Endothelial cell of umbilical vein (primary cell): Measurements from ENCODE around the gene CERS6. TPM values are rescaled to one million over a fixed set of nuclear protein-coding genes. Genes with fewer than 3 reads are reported as not detected.

ENCODE experiments used
- BruUV-seq: library from RNA; stranded (reverse); fragments of 400-500 nt; replicated peaks from 2 replicates; lab custom pipeline; 2021; lab: Mats Ljungman, UMichigan
- CTCF ChIA-PET: fragments of 300-600, 350-600 bp; sonication (Branson Sonifier 250); formaldehyde crosslinking; loops from one replicate; lab custom pipeline; 2021; ENCODE audit warnings: antibody characterized with exemption, inconsistent platforms; lab: Charles Lee
- POLR2A ChIA-PET: fragments of 300-600, 350-600 bp; sonication (Branson Sonifier 250); formaldehyde crosslinking; loops from one replicate; lab custom pipeline; 2021; ENCODE audit warnings: antibody characterized with exemption, inconsistent platforms; lab: Charles Lee
- DNase-seq: peaks from one replicate; pipeline ENCODE4 v3.0.0-alpha.2; 2011; ENCODE audit warnings: low read depth, low spot score
- FAIRE-seq: peaks from 2 replicates; lab custom pipeline; 2011; peaks lifted over from hg19 to GRCh38; lab: Jason Lieb, UNC
- H2AFZ ChIP-seq: 2 replicates; pipeline ENCODE4 v1.6.0; 2012; ENCODE audit warnings: low read depth, low read length, control low read depth, inconsistent platforms
- H3K27ac ChIP-seq: 2 replicates; pipeline ENCODE4 v1.5.1; 2011; ENCODE audit warnings: low read depth, mild to moderate bottlenecking, control low read depth, low read length, moderate library complexity; ENCODE audit not compliant: insufficient read depth
- H3K27me3 ChIP-seq, 2 experiments: 2 replicates each; pipeline versions ENCODE4 v1.6.0 to v1.6.1; 2011; ENCODE audit warnings: low read length in 2 of 2, mixed read lengths in 1 of 2; ENCODE audit not compliant: control insufficient read depth in 2 of 2, insufficient read depth in 2 of 2
- H3K36me3 ChIP-seq, 2 experiments: 2 replicates in 1 of 2; 3 replicates in 1 of 2; pipeline ENCODE4 v1.5.1; 2011; ENCODE audit warnings: low read length in 2 of 2, mild to moderate bottlenecking in 1 of 2, moderate library complexity in 1 of 2; ENCODE audit not compliant: control insufficient read depth in 2 of 2, insufficient read depth in 2 of 2; ENCODE audit errors: extremely low read depth in 1 of 2
- H3K4me1 ChIP-seq: 3 replicates; pipeline ENCODE4 v1.5.1; 2011; ENCODE audit warnings: mild to moderate bottlenecking, low read length; ENCODE audit not compliant: control insufficient read depth, insufficient read depth; ENCODE audit errors: extremely low read depth
- H3K4me2 ChIP-seq: 2 replicates; pipeline ENCODE4 v1.6.1; 2011; ENCODE audit warnings: low read length, control low read depth, mixed read lengths; ENCODE audit not compliant: insufficient read depth
- H3K4me3 ChIP-seq, 3 experiments: fragments of 200-600 bp in 1 of 3; sonication (generic), shearing (Covaris generic) in 1 of 3; replicated peaks in 1 of 3; 2 replicates each; pipeline ENCODE4 v1.5.1; 2011 to 2016; ENCODE audit warnings: control low read depth in 3 of 3, low read length in 3 of 3, mild to moderate bottlenecking in 2 of 3, inconsistent platforms in 1 of 3, low read depth in 1 of 3, moderate library complexity in 1 of 3; ENCODE audit not compliant: insufficient read depth in 1 of 3
- H3K79me2 ChIP-seq: 2 replicates; pipeline ENCODE4 v1.6.0; 2012; ENCODE audit warnings: low read length, inconsistent platforms; ENCODE audit not compliant: control insufficient read depth, insufficient read depth
- H3K9ac ChIP-seq: replicated peaks from 2 replicates; pipeline ENCODE3; 2011; ENCODE audit warnings: low read length, control low read depth; ENCODE audit not compliant: insufficient read depth; ENCODE audit errors: extremely low read depth
- H3K9me1 ChIP-seq: replicated peaks from 3 replicates; pipeline ENCODE4 v1.6.0; 2011; ENCODE audit warnings: mild to moderate bottlenecking, low read length; ENCODE audit not compliant: control insufficient read depth, insufficient read depth; ENCODE audit errors: extremely low read depth
- H3K9me3 ChIP-seq: replicated peaks from 2 replicates; pipeline ENCODE4 v1.5.1; 2012; ENCODE audit warnings: low read length, inconsistent platforms; ENCODE audit not compliant: control insufficient read depth, insufficient read depth
- H4K20me1 ChIP-seq: replicated peaks from 2 replicates; pipeline ENCODE3; 2011; ENCODE audit warnings: mild to moderate bottlenecking, low read length; ENCODE audit not compliant: control insufficient read depth, insufficient read depth; ENCODE audit errors: extremely low read depth
- EZH2 ChIP-seq: IDR thresholded peaks from 2 replicates; pipeline ENCODE4 v1.6.1; 2012; ENCODE audit warnings: borderline replicate concordance, low read depth, mild to moderate bottlenecking, moderate library complexity, low read length, inconsistent platforms; ENCODE audit not compliant: severe bottlenecking
- FOS ChIP-seq: IDR thresholded peaks from 2 replicates; pipeline ENCODE4 v1.6.1; 2011; ENCODE audit warnings: mild to moderate bottlenecking, low read length, moderate library complexity, borderline replicate concordance; ENCODE audit not compliant: insufficient read depth
- GATA2 ChIP-seq: IDR thresholded peaks from 2 replicates; pipeline ENCODE4 v1.7.0; 2011; ENCODE audit warnings: low read depth, mild to moderate bottlenecking, moderate library complexity, mixed read lengths, low read length; ENCODE audit not compliant: insufficient read length, insufficient read depth
- JUN ChIP-seq: IDR thresholded peaks from 2 replicates; pipeline ENCODE4 v1.6.1; 2011; ENCODE audit warnings: borderline replicate concordance, low read depth; ENCODE audit not compliant: insufficient read length, insufficient read depth
- MYC ChIP-seq: IDR thresholded peaks from one replicate; pipeline ENCODE4 v1.6.1; 2011; ENCODE audit warnings: mild to moderate bottlenecking, low read depth, low read length
- POLR2A ChIP-seq: IDR thresholded peaks from 2 replicates; pipeline ENCODE4 v1.6.1; 2012; ENCODE audit warnings: low read depth, mild to moderate bottlenecking, control low read depth, low read length
- POLR2AphosphoS5 ChIP-seq: IDR thresholded peaks from 2 replicates; pipeline ENCODE4 v1.6.1; 2012; ENCODE audit warnings: low read depth, mild to moderate bottlenecking, control low read depth, low read length, moderate library complexity; ENCODE audit not compliant: insufficient read depth
- dilution Hi-C: fragments of 300-500 bp; cut with MboI; formaldehyde crosslinking; loops from one replicate; pipeline ENCODE4 v1.15.0; 2019; ENCODE audit warnings: low sequenced_read_pairs; ENCODE audit not compliant: extremely low pct_ligation_motif_present
- intact Hi-C: fragments of 100-400 bp; cut with micrococcal nuclease; formaldehyde crosslinking; loops from one replicate; pipeline ENCODE4 v1.10.0; 2022
- polyA plus RNA-seq, 4 experiments: library from polyadenylated mRNA; depleted of rRNA in 3 of 4; stranded (reverse) in 3 of 4; unstranded in 1 of 4; fragments of >200 nt; gene quantifications; 2 replicates each; pipeline versions ENCODE4 v1.2.1 to v1.2.3, GENCODE V29; 2011 to 2012; ENCODE audit warnings: missing spikeins in 1 of 4
- total RNA-seq: library from RNA; stranded (reverse); gene quantifications from 2 replicates; pipeline ENCODE4 v1.2.3, GENCODE V29; 2021
- TF ChIP-seq, protein P1 (sequence below), 2 donors: IDR thresholded peaks; 1 replicate in 1 of 2; 2 replicates in 1 of 2; pipeline ENCODE4 v1.5.1; 2011; ENCODE audit warnings: low read length in 2 of 2, mild to moderate bottlenecking in 2 of 2, moderate library complexity in 2 of 2, control low read depth in 1 of 2, inconsistent platforms in 1 of 2, low read depth in 1 of 2; ENCODE audit not compliant: insufficient read depth in 1 of 2; ENCODE audit errors: extremely low read depth in 1 of 2
- TF ChIP-seq, protein P2 (sequence below): IDR thresholded peaks from 2 replicates; pipeline ENCODE4 v1.6.1; 2011; ENCODE audit not compliant: insufficient read depth, insufficient read length

CERS6 gene
- total and polyA plus RNA-seq, 2 donors (not counting 3 experiments of a cell fraction or from before 2014, with no cell fraction given) = 2.7 to 11.7 TPM

DNA sequence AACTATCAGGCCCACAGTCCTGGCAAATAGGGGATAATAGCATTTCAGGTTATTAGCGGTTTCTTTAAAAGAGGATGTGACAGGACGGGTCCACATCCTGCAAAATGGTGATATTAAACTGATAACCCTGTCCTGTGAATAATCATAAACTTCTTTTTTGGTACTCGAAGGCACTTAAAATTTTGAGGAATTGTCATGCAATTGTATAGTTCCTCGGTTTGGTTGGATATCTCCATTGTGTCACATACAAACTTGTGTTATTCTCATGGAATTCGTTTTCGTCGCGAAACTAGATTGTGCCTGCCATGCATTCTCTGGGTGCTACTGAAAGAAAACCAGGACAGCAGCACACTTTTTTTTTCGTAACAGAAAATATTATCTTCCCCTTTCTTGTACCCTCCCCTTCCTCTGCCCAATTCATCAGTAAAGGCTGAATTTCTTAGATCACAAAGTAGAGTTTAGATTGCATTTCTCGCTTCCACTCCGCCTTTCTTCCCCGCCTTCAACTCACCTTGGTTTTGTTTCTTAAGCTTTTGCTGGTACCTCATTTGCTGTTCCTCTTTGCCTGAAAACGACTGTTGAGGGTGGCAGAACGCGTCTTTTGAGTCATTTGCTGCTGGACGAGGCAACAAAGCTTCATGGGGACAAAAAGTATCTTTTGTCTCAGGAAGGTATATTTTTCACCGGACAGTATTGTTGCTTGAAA is 1.3 kb downstream of the CERS6 start:
- ChIA-PET CTCF (no interaction called here), POLR2A (no interaction called here)
- dilution Hi-C loops (no loop called here), intact Hi-C loops (loop anchor here (2.0 to 5.0 kb wide), 4 partner anchors 35 to 301 kb away; no protein-coding TSS in a partner anchor)
- H3K9ac ChIP-seq = peak overlapping the region; percentile 68
- H3K9me1 ChIP-seq = no peaks in the 10 kb centered on the region
- TF ChIP-seq EZH2 (no peak), GATA2 (no peak), POLR2A (no peak), JUN (no peak), FOS (no peak), POLR2AphosphoS5 (no peak), MYC (no peak)
- TF ChIP-seq, protein P1, sequence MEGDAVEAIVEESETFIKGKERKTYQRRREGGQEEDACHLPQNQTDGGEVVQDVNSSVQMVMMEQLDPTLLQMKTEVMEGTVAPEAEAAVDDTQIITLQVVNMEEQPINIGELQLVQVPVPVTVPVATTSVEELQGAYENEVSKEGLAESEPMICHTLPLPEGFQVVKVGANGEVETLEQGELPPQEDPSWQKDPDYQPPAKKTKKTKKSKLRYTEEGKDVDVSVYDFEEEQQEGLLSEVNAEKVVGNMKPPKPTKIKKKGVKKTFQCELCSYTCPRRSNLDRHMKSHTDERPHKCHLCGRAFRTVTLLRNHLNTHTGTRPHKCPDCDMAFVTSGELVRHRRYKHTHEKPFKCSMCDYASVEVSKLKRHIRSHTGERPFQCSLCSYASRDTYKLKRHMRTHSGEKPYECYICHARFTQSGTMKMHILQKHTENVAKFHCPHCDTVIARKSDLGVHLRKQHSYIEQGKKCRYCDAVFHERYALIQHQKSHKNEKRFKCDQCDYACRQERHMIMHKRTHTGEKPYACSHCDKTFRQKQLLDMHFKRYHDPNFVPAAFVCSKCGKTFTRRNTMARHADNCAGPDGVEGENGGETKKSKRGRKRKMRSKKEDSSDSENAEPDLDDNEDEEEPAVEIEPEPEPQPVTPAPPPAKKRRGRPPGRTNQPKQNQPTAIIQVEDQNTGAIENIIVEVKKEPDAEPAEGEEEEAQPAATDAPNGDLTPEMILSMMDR (IDR thresholded peaks at IDR 0.05; ENCODE audit: extremely low read depth in 1 of 2, insufficient read depth in 1 of 2, low read depth in 1 of 2, low read length in 2 of 2) = no peak
- TF ChIP-seq, protein P2, sequence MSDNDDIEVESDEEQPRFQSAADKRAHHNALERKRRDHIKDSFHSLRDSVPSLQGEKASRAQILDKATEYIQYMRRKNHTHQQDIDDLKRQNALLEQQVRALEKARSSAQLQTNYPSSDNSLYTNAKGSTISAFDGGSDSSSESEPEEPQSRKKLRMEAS = no peak
- H2AFZ ChIP-seq = peak overlapping the region; percentile 91
- no peaks in the 10 kb centered on the region for H3K27me3 ChIP-seq
- FAIRE-seq (peak; percentile 55), DNase-seq (peak; percentile 40)
- peak overlapping the region; percentile 74 to 79 (median 78) for H3K4me3 ChIP-seq
- H3K79me2 ChIP-seq = no peaks in the 10 kb centered on the region
- H3K4me1 ChIP-seq = peaks cover 10% of the 10 kb centered on the region
- TSS peak; percentile 29 for BruUV-seq
- no peaks in the 10 kb centered on the region for H3K36me3 ChIP-seq
- H3K9me3 ChIP-seq = no peaks in the 10 kb centered on the region
- peak overlapping the region; percentile 88 for H3K4me2 ChIP-seq
- H3K27ac ChIP-seq = no peak overlapping the region
- no peaks in the 10 kb centered on the region for H4K20me1 ChIP-seq
